Endodermal cell (in vitro differentiated cells): ENCODE data around the gene ACADS. TPM values are rescaled to one million over a fixed set of nuclear protein-coding genes. Genes with fewer than 3 reads are reported as not detected.

ENCODE experiments used
- DNase-seq: peaks from one replicate; pipeline ENCODE4 v3.0.0-alpha.2; 2017
- H3K27ac ChIP-seq: 2 replicates; pipeline ENCODE4 v1.5.1; 2013; ENCODE audit warnings: mild to moderate bottlenecking, low read depth, low read length, moderate library complexity
- H3K27me3 ChIP-seq: 2 replicates; pipeline ENCODE4 v1.6.1; 2013; ENCODE audit warnings: mild to moderate bottlenecking, low read length, moderate library complexity; ENCODE audit not compliant: insufficient read depth, control insufficient read depth, poor library complexity, severe bottlenecking
- H3K36me3 ChIP-seq: 2 replicates; pipeline ENCODE4 v1.7.0; 2013; ENCODE audit warnings: mild to moderate bottlenecking, low read length, moderate library complexity; ENCODE audit not compliant: control insufficient read depth, insufficient read depth
- H3K4me1 ChIP-seq: one replicate; pipeline ENCODE4 v1.7.0; 2013; ENCODE audit warnings: low read length; ENCODE audit not compliant: control insufficient read depth, insufficient read depth
- H3K4me3 ChIP-seq: 2 replicates; pipeline ENCODE4 v1.5.1; 2013; ENCODE audit warnings: mild to moderate bottlenecking, low read length, moderate library complexity
- H3K9ac ChIP-seq: 2 replicates; pipeline ENCODE4 v1.6.1; 2013; ENCODE audit warnings: mild to moderate bottlenecking, low read length, moderate library complexity; ENCODE audit not compliant: poor library complexity, severe bottlenecking; ENCODE audit errors: extremely low read depth
- H3K9me3 ChIP-seq: 2 replicates; pipeline ENCODE4 v1.6.1; 2013; ENCODE audit warnings: mild to moderate bottlenecking, low read length, moderate library complexity; ENCODE audit not compliant: control insufficient read depth
- H3K27ac Mint-ChIP-seq: 2 replicates; pipeline ENCODE4 v1.8.0; 2020; ENCODE audit warnings: mixed read lengths
- H3K27me3 Mint-ChIP-seq: 2 replicates; pipeline ENCODE4 v1.8.0; 2021; ENCODE audit warnings: mild to moderate bottlenecking, mixed read lengths; ENCODE audit not compliant: insufficient read depth
- H3K36me3 Mint-ChIP-seq: 2 replicates; pipeline ENCODE4 v1.8.0; 2020; ENCODE audit warnings: low read depth, mixed read lengths
- H3K4me1 Mint-ChIP-seq: 2 replicates; pipeline ENCODE4 v1.8.0; 2020; ENCODE audit warnings: mixed read lengths
- H3K4me3 Mint-ChIP-seq: 2 replicates; pipeline ENCODE4 v1.8.0; 2020; ENCODE audit warnings: mild to moderate bottlenecking, moderate library complexity, mixed read lengths
- H3K9me3 Mint-ChIP-seq: 2 replicates; pipeline ENCODE4 v1.8.0; 2020; ENCODE audit warnings: mild to moderate bottlenecking, mixed read lengths
- CTCF ChIP-seq: fragments of 200-600 bp; sonication (generic); conservative IDR thresholded peaks from 2 replicates; pipeline ENCODE4 v1.5.0; 2021; ENCODE audit warnings: antibody characterized with exemption, mild to moderate bottlenecking
- WGBS, 2 experiments: methylation state at CpG; one replicate each; pipeline versions ENCODE4 v1.1.5 to v1.1.7; 2013; ENCODE audit warnings: missing lambda C conversion rate in 2 of 2, mixed read lengths in 1 of 2; ENCODE audit not compliant: insufficient coverage in 1 of 2, insufficient read length in 1 of 2; 5-methylcytosine and 5-hydroxymethylcytosine counted together
- total RNA-seq, 2 donors: library from RNA; stranded (reverse); fragmentation: NEBNext Ultra II Directional in 1 of 2; extraction: Animal tissue kit (Norgen Biotek cat#: 25700) in 1 of 2; gene quantifications; 2 replicates in 1 of 2; 3 replicates in 1 of 2; pipeline ENCODE4 v1.2.1, GENCODE V29; 2021

Gene ACADS
- total RNA-seq, 2 donors from 2014 or later, result 8.0 to 9.2 TPM

GRCh38 chr12:120760349-120761254, 35.0 kb downstream of the ACADS start:
- H3K27ac Mint-ChIP-seq, result no peak overlapping the region
- WGBS, 2 experiments, result 85 to 87% methylated on average over 19 to 21 of the region's 21 CpGs
- no peak overlapping the region for H3K9ac ChIP-seq

GRCh38 chr12:120761519-120761934, 35.9 kb downstream of the ACADS start:
- H3K4me1 Mint-ChIP-seq, result peaks cover 6% of the 10 kb centered on the region
- H3K9me3 ChIP-seq, result no peaks in the 10 kb centered on the region
- H3K9ac ChIP-seq, result no peak overlapping the region
- no peaks in the 10 kb centered on the region for H3K27me3 Mint-ChIP-seq
- no peak for TF ChIP-seq CTCF
- 83 to 92% methylated on average over 8 to 9 of the region's 9 CpGs for WGBS, 2 experiments
- no peak for DNase-seq
- H3K4me3 Mint-ChIP-seq, result no peak overlapping the region
- H3K27ac ChIP-seq, result peak overlapping the region; percentile 84
- H3K36me3 ChIP-seq, result peaks cover 40% of the 10 kb centered on the region
- H3K36me3 Mint-ChIP-seq, result peaks cover 44% of the 10 kb centered on the region
- no peaks in the 10 kb centered on the region for H3K4me1 ChIP-seq
- no peak overlapping the region for H3K27ac Mint-ChIP-seq
- H3K4me3 ChIP-seq, result no peak overlapping the region
- no peaks in the 10 kb centered on the region for H3K9me3 Mint-ChIP-seq
- no peaks in the 10 kb centered on the region for H3K27me3 ChIP-seq

More at GRCh38 chr12:120760349-120761254, 35.0 kb downstream of the ACADS start:
- Histone ChIP-seq H3K4me1 (no peaks in the 10 kb centered on the region), H3K9me3 (peaks cover under 1% of the 10 kb centered on the region), H3K36me3 (peaks cover 31% of the 10 kb centered on the region), H3K27ac (peak overlapping the region; percentile 84), H3K4me3 (no peak overlapping the region), H3K27me3 (no peaks in the 10 kb centered on the region)
- H3K9me3 Mint-ChIP-seq, result peaks cover 1% of the 10 kb centered on the region
- DNase-seq, result no peak
- H3K4me1 Mint-ChIP-seq, result peaks cover 6% of the 10 kb centered on the region
- TF ChIP-seq CTCF, result peak; percentile 16
- no peaks in the 10 kb centered on the region for H3K27me3 Mint-ChIP-seq
- no peak overlapping the region for H3K4me3 Mint-ChIP-seq
- H3K36me3 Mint-ChIP-seq, result peaks cover 36% of the 10 kb centered on the region

- H3K27ac Mint-ChIP-seq, result no peak overlapping the region
- no peaks in the 10 kb centered on the region for H3K9me3 Mint-ChIP-seq
- WGBS, 2 experiments, result 90 to 100% methylated on average over 5 to 6 of the region's 6 CpGs
Observed at GRCh38 chr12:120762086-120762485, 36.5 kb downstream of the ACADS start.

More at GRCh38 chr12:120762086-120762485, 36.5 kb downstream of the ACADS start:
- peak overlapping the region; percentile 84 for H3K27ac ChIP-seq
- H3K4me3 ChIP-seq, result no peak overlapping the region
- no peaks in the 10 kb centered on the region for H3K4me1 ChIP-seq
- peaks cover 6% of the 10 kb centered on the region for H3K4me1 Mint-ChIP-seq
- DNase-seq, result peak; percentile 28
- H3K9me3 ChIP-seq, result no peaks in the 10 kb centered on the region
- H3K27me3 Mint-ChIP-seq, result no peaks in the 10 kb centered on the region
- no peak overlapping the region for H3K9ac ChIP-seq
- no peak for TF ChIP-seq CTCF
- no peak overlapping the region for H3K4me3 Mint-ChIP-seq
- peaks cover 46% of the 10 kb centered on the region for H3K36me3 ChIP-seq
- H3K36me3 Mint-ChIP-seq, result peaks cover 50% of the 10 kb centered on the region
- no peaks in the 10 kb centered on the region for H3K27me3 ChIP-seq
